Keratinocyte (primary cell): ENCODE results near the gene SLC25A24. TPM values are rescaled to one million over a fixed set of nuclear protein-coding genes. Genes with fewer than 3 reads are reported as not detected.

Source experiments
- DNase-seq: peaks from one replicate; pipeline ENCODE4 v3.0.0-alpha.2; 2011; ENCODE audit warnings: low read depth, missing footprints, low spot score
- FAIRE-seq: peaks from 2 replicates; lab custom pipeline; 2011; peaks lifted over from hg19 to GRCh38; lab: Jason Lieb, UNC
- H2AFZ ChIP-seq: 2 replicates; pipeline ENCODE4 v1.6.0; 2012; ENCODE audit warnings: low read length, control low read depth, inconsistent platforms; ENCODE audit not compliant: control insufficient read depth
- H3K27ac ChIP-seq: 2 replicates; pipeline ENCODE4 v1.5.1; 2011; ENCODE audit warnings: low read length; ENCODE audit not compliant: control insufficient read depth, insufficient read depth
- H3K27me3 ChIP-seq: 3 replicates; pipeline ENCODE4 v1.6.0; 2011; ENCODE audit warnings: low read length; ENCODE audit not compliant: control insufficient read depth, insufficient read depth; ENCODE audit errors: extremely low read depth
- H3K36me3 ChIP-seq, 2 experiments: 2 replicates in 1 of 2; 3 replicates in 1 of 2; pipeline ENCODE4 v1.5.1; 2011; ENCODE audit warnings: low read length in 2 of 2, mild to moderate bottlenecking in 1 of 2; ENCODE audit not compliant: control insufficient read depth in 2 of 2, insufficient read depth in 2 of 2; ENCODE audit errors: extremely low read depth in 1 of 2
- H3K4me1 ChIP-seq: 3 replicates; pipeline ENCODE4 v1.5.1; 2011; ENCODE audit warnings: low read length; ENCODE audit not compliant: control insufficient read depth, insufficient read depth; ENCODE audit errors: extremely low read depth
- H3K4me2 ChIP-seq: 3 replicates; pipeline ENCODE4 v1.6.0; 2011; ENCODE audit warnings: low read depth, low read length; ENCODE audit not compliant: control insufficient read depth, insufficient read depth; ENCODE audit errors: extremely low read depth
- H3K4me3 ChIP-seq, 3 experiments: fragments of 200-600 bp in 1 of 3; sonication (generic) in 1 of 3; 2 replicates in 2 of 3; 3 replicates in 1 of 3; pipeline ENCODE4 v1.5.1; 2011 to 2016; ENCODE audit warnings: low read length in 3 of 3, mild to moderate bottlenecking in 3 of 3, control low read depth in 2 of 3, inconsistent platforms in 1 of 3, low read depth in 1 of 3, mixed read lengths in 1 of 3, mixed run types in 1 of 3, moderate library complexity in 1 of 3; ENCODE audit not compliant: control insufficient read depth in 2 of 3, insufficient read depth in 2 of 3; ENCODE audit errors: extremely low read depth in 1 of 3
- H3K79me2 ChIP-seq: 2 replicates; pipeline ENCODE4 v1.6.0; 2012; ENCODE audit warnings: low read length; ENCODE audit not compliant: control insufficient read depth, insufficient read depth
- H3K9ac ChIP-seq: 3 replicates; pipeline ENCODE4 v1.6.0; 2011; ENCODE audit warnings: low read length; ENCODE audit not compliant: control insufficient read depth, insufficient read depth; ENCODE audit errors: extremely low read depth
- H3K9me1 ChIP-seq: 3 replicates; pipeline ENCODE4 v1.6.0; 2011; ENCODE audit warnings: low read length; ENCODE audit not compliant: control insufficient read depth, insufficient read depth; ENCODE audit errors: extremely low read depth
- H3K9me3 ChIP-seq: 2 replicates; pipeline ENCODE4 v1.5.1; 2012; ENCODE audit warnings: low read depth, low read length; ENCODE audit not compliant: control insufficient read depth
- H4K20me1 ChIP-seq: 3 replicates; pipeline ENCODE4 v1.6.0; 2011; ENCODE audit warnings: low read length; ENCODE audit not compliant: control insufficient read depth, insufficient read depth; ENCODE audit errors: extremely low read depth
- CTCF ChIP-seq, 3 experiments: IDR thresholded peaks in 1 of 3; conservative IDR thresholded peaks in 1 of 3; optimal IDR thresholded peaks in 1 of 3; 2 replicates in 2 of 3; 3 replicates in 1 of 3; pipeline versions ENCODE3 to v1.5.1; 2011; ENCODE audit warnings: low read length in 3 of 3, mild to moderate bottlenecking in 3 of 3, moderate library complexity in 2 of 3, control low read depth in 1 of 3, inconsistent platforms in 1 of 3; ENCODE audit not compliant: insufficient read depth in 2 of 3; ENCODE audit errors: extremely low read depth in 1 of 3
- EZH2 ChIP-seq: IDR thresholded peaks from one replicate; pipeline ENCODE4 v1.6.1; 2012; ENCODE audit warnings: inconsistent platforms, mild to moderate bottlenecking, low read length, moderate library complexity
- dilution Hi-C: fragments of 300-500 bp; cut with MboI; formaldehyde crosslinking; loops from one replicate; pipeline ENCODE4 v1.7.0; 2020; ENCODE audit warnings: low sequenced_read_pairs; ENCODE audit not compliant: extremely low pct_ligation_motif_present
- polyA plus RNA-seq, 5 experiments: library from polyadenylated mRNA; depleted of rRNA in 3 of 5; stranded (reverse) in 3 of 5; stranded (forward) in 1 of 5; unstranded in 1 of 5; fragments of >200 nt; gene quantifications; 1 replicate in 1 of 5; 2 replicates in 3 of 5; 3 replicates in 1 of 5; pipeline versions ENCODE4 v1.2.1 to v1.2.3, GENCODE V29; 2011 to 2012; ENCODE audit warnings: missing spikeins in 2 of 5, low read depth in 1 of 5, low replicate concordance in 1 of 5

Gene SLC25A24
- polyA plus RNA-seq, 1 donor (not counting 4 experiments of a cell fraction or from before 2014, with no cell fraction given), result 58.9 TPM

GRCh38 chr1:108141621-108142020 lies 58.5 kb downstream of the SLC25A24 start:
- H3K27me3 ChIP-seq, result no peaks in the 10 kb centered on the region
- H3K27ac ChIP-seq, result no peak overlapping the region
- DNase-seq (peak; percentile 21), FAIRE-seq (no peak)
- dilution Hi-C loops, result no loop called here
- H3K4me2 ChIP-seq, result no peak overlapping the region
- H4K20me1 ChIP-seq, result no peaks in the 10 kb centered on the region
- H3K4me3 ChIP-seq, result no peak overlapping the region
- H3K79me2 ChIP-seq, result no peaks in the 10 kb centered on the region
- no peak for TF ChIP-seq CTCF (optimal IDR thresholded peaks at IDR 0.05 in 1 of 3, IDR thresholded peaks at IDR 0.05 in 1 of 3, conservative IDR thresholded peaks at IDR 0.05 in 1 of 3; ENCODE audit: extremely low read depth in 1 of 3, insufficient read depth in 2 of 3, low read length in 3 of 3)
- TF ChIP-seq EZH2, result no peak
- H3K9me1 ChIP-seq, result no peaks in the 10 kb centered on the region
- H2AFZ ChIP-seq, result no peak overlapping the region
- H3K36me3 ChIP-seq, result peaks cover 11% of the 10 kb centered on the region in 2 experiments
- peaks cover 3% of the 10 kb centered on the region for H3K4me1 ChIP-seq
- no peaks in the 10 kb centered on the region for H3K9me3 ChIP-seq
- H3K9ac ChIP-seq, result no peak overlapping the region

GRCh38 chr1:108140936-108141335 lies 59.2 kb downstream of the SLC25A24 start:
- DNase-seq (no peak), FAIRE-seq (no peak)
- TF ChIP-seq EZH2 (no peak), CTCF (optimal IDR thresholded peaks at IDR 0.05 in 1 of 3, IDR thresholded peaks at IDR 0.05 in 1 of 3, conservative IDR thresholded peaks at IDR 0.05 in 1 of 3; ENCODE audit: extremely low read depth in 1 of 3, insufficient read depth in 2 of 3, low read length in 3 of 3) (no peak)
- Histone ChIP-seq H3K27ac (peak overlapping the region; percentile 13), H3K27me3 (no peaks in the 10 kb centered on the region), H4K20me1 (no peaks in the 10 kb centered on the region), H3K9me3 (no peaks in the 10 kb centered on the region), H3K9ac (no peak overlapping the region), H2AFZ (no peak overlapping the region), H3K79me2 (no peaks in the 10 kb centered on the region), H3K4me2 (no peak overlapping the region), H3K9me1 (no peaks in the 10 kb centered on the region), H3K4me1 (peaks cover 3% of the 10 kb centered on the region), H3K4me3 (no peak overlapping the region), H3K36me3 (peaks cover 11 to 13% of the 10 kb centered on the region in 2 experiments)
- dilution Hi-C loops, result no loop called here
